A673 (cell line): ENCODE measurements around the gene CXCR6. TPM values are rescaled to one million over a fixed set of nuclear protein-coding genes. Genes with fewer than 3 reads are reported as not detected.

Source experiments
- BruUV-seq: library from RNA; stranded (reverse); fragments of 400-500 nt; replicated peaks from 2 replicates; lab custom pipeline; 2021; lab: Mats Ljungman, UMichigan
- CTCF ChIA-PET: fragments of 300-600 bp; sonication (Branson Sonifier 250); formaldehyde crosslinking; loops from one replicate; lab custom pipeline; 2022; ENCODE audit warnings: antibody characterized with exemption; lab: Charles Lee
- POLR2A ChIA-PET: fragments of 300-600 bp; sonication (Branson Sonifier 250); formaldehyde crosslinking; loops from one replicate; lab custom pipeline; 2022; ENCODE audit warnings: antibody characterized with exemption; ENCODE audit not compliant: low non-redundant PET; lab: Charles Lee
- DNase-seq: peaks from one replicate; pipeline ENCODE4 v3.0.0-alpha.2; 2015; ENCODE audit warnings: low spot score
- H3K27ac ChIP-seq: fragments of 200-600 bp; sonication (generic); 2 replicates; pipeline ENCODE4 v1.5.1; 2016; ENCODE audit warnings: mixed run types, low read depth, mild to moderate bottlenecking, mixed read lengths, antibody characterized with exemption, low read length; ENCODE audit not compliant: poor library complexity, severe bottlenecking
- H3K27me3 ChIP-seq: fragments of 200-600 bp; sonication (generic); replicated peaks from 2 replicates; pipeline ENCODE4 v1.6.1; 2017; ENCODE audit warnings: mixed run types, low read depth, mild to moderate bottlenecking, mixed read lengths, antibody characterized with exemption, low read length; ENCODE audit not compliant: insufficient read depth, poor library complexity
- H3K36me3 ChIP-seq: fragments of 200-600 bp; sonication (generic); 2 replicates; pipeline ENCODE4 v1.6.1; 2016; ENCODE audit warnings: mixed run types, mild to moderate bottlenecking, mixed read lengths, antibody characterized with exemption, low read length; ENCODE audit not compliant: insufficient read depth, poor library complexity, severe bottlenecking
- H3K4me1 ChIP-seq: fragments of 200-600 bp; sonication (generic); 2 replicates; pipeline ENCODE4 v1.6.1; 2017; ENCODE audit warnings: mixed run types, mild to moderate bottlenecking, mixed read lengths, antibody characterized with exemption, low read length; ENCODE audit not compliant: insufficient read depth, poor library complexity, severe bottlenecking
- H3K4me3 ChIP-seq: fragments of 200-600 bp; sonication (generic); 2 replicates; pipeline ENCODE4 v1.5.1; 2016; ENCODE audit warnings: low read depth, mixed run types, mild to moderate bottlenecking, mixed read lengths, low read length; ENCODE audit not compliant: poor library complexity, severe bottlenecking
- H3K9me3 ChIP-seq: fragments of 200-600 bp; sonication (generic); 2 replicates; pipeline ENCODE4 v1.6.1; 2016; ENCODE audit warnings: mixed run types, low read depth, mild to moderate bottlenecking, mixed read lengths, antibody characterized with exemption, low read length; ENCODE audit not compliant: poor library complexity, severe bottlenecking
- EZH2 ChIP-seq: fragments of 200-600 bp; sonication (generic); IDR thresholded peaks from 2 replicates; pipeline ENCODE4 v1.6.1; 2017; ENCODE audit warnings: borderline replicate concordance, low read depth, mild to moderate bottlenecking, mixed read lengths, antibody characterized with exemption, low read length; ENCODE audit not compliant: poor library complexity, severe bottlenecking
- intact Hi-C: fragments of 100-400 bp; cut with micrococcal nuclease; formaldehyde crosslinking; loops from one replicate; pipeline ENCODE4 v1.10.0; 2022; ENCODE audit not compliant: unreplicated experiment
- total RNA-seq: library from RNA; stranded (reverse); gene quantifications from 2 replicates; pipeline ENCODE4 v1.2.3, GENCODE V29; 2021
- TF ChIP-seq, protein P1 (sequence below): fragments of 300-800, 200-600 bp; sonication (generic); conservative IDR thresholded peaks from 2 replicates; pipeline ENCODE4 v1.5.1; 2017; ENCODE audit warnings: low read depth, mild to moderate bottlenecking, antibody characterized with exemption, low read length, moderate library complexity, mixed read lengths

Gene CXCR6
- total RNA-seq, 1 experiment from 2014 or later, result not detected

DNA sequence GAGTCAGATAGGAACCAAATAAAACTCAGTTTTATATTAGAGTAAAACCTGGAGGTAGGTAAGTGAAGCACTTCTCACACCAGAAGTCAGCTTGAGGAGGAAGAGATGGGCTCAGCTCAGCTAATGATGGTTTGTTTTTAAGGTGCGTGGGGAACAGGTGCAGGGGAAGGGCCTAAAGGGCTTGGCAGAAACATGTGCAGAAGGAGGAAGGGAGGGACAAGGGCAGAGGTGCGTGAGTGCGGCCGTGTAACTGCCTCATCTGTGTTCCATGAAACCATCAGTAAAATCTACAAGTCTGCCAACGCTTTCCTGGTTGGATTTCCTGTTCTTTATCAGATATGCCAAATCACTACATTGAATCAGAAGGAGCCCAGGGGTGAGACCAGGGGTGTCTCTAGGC lies 32.4 kb downstream of the CXCR6 start:
- CTCF ChIA-PET, result no interaction called here
- H3K36me3 ChIP-seq, result no peaks in the 10 kb centered on the region
- H3K9me3 ChIP-seq, result no peaks in the 10 kb centered on the region
- no peak overlapping the region for H3K4me3 ChIP-seq
- no TSS peak for BruUV-seq
- H3K27ac ChIP-seq, result no peak overlapping the region
- no peaks in the 10 kb centered on the region for H3K27me3 ChIP-seq
- POLR2A ChIA-PET, result no interaction called here
- TF ChIP-seq EZH2, result no peak
- intact Hi-C loops, result no loop called here
- DNase-seq, result no peak
- no peaks in the 10 kb centered on the region for H3K4me1 ChIP-seq

- H3K36me3 ChIP-seq, result no peaks in the 10 kb centered on the region
- intact Hi-C loops, result no loop called here
These were observed 33.2 kb downstream of the CXCR6 start for GRCh38 chr3:45976191-45977091.

GRCh38 chr3:45978006-45978761 lies 34.9 kb downstream of the CXCR6 start:
- ChIA-PET CTCF (no interaction called here), POLR2A (no interaction called here)
- Histone ChIP-seq H3K27ac (no peak overlapping the region), H3K9me3 (no peaks in the 10 kb centered on the region), H3K36me3 (peaks cover under 1% of the 10 kb centered on the region), H3K27me3 (no peaks in the 10 kb centered on the region), H3K4me3 (no peak overlapping the region), H3K4me1 (no peaks in the 10 kb centered on the region)
- intact Hi-C loops, result no loop called here
- BruUV-seq, result no TSS peak
- TF ChIP-seq EZH2, result no peak
- TF ChIP-seq, protein P1, sequence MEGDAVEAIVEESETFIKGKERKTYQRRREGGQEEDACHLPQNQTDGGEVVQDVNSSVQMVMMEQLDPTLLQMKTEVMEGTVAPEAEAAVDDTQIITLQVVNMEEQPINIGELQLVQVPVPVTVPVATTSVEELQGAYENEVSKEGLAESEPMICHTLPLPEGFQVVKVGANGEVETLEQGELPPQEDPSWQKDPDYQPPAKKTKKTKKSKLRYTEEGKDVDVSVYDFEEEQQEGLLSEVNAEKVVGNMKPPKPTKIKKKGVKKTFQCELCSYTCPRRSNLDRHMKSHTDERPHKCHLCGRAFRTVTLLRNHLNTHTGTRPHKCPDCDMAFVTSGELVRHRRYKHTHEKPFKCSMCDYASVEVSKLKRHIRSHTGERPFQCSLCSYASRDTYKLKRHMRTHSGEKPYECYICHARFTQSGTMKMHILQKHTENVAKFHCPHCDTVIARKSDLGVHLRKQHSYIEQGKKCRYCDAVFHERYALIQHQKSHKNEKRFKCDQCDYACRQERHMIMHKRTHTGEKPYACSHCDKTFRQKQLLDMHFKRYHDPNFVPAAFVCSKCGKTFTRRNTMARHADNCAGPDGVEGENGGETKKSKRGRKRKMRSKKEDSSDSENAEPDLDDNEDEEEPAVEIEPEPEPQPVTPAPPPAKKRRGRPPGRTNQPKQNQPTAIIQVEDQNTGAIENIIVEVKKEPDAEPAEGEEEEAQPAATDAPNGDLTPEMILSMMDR, result no peak
- DNase-seq, result no peak

More at GRCh38 chr3:45976191-45977091, 33.2 kb downstream of the CXCR6 start:
- DNase-seq, result no peak
- Histone ChIP-seq H3K9me3 (no peaks in the 10 kb centered on the region), H3K4me1 (no peaks in the 10 kb centered on the region), H3K27ac (no peak overlapping the region), H3K27me3 (no peaks in the 10 kb centered on the region), H3K4me3 (no peak overlapping the region)
- BruUV-seq, result no TSS peak
- ChIA-PET CTCF (no interaction called here), POLR2A (no interaction called here)
- TF ChIP-seq, protein P1, result no peak
- no peak for TF ChIP-seq EZH2
